Right ventricle myocardium inferior (tissue), 1 donor: Measurements from ENCODE around the gene OLA1. TPM values are rescaled to one million over a fixed set of nuclear protein-coding genes. Genes with fewer than 3 reads are reported as not detected.

Experiments used
- ATAC-seq: fragments of 200-7000 bp; cut with Tn5 transposase; one replicate; pipeline ENCODE4 v1.9.1; 2020; ENCODE audit warnings: mild to moderate bottlenecking, moderate library complexity
- DNase-seq: peaks from one replicate; pipeline ENCODE4 v3.0.0; 2021; ENCODE audit errors: missing footprints
- intact Hi-C: fragments of 100-400 bp; cut with DNase I; formaldehyde crosslinking; loops from one replicate; pipeline ENCODE4 v1.11.0; 2022
- total RNA-seq: library from RNA; stranded (reverse); fragmentation: NEBNext Ultra II Directional; extraction: Animal tissue kit (Norgen Biotek cat#: 25700); gene quantifications from one replicate; pipeline ENCODE4 v1.2.1, GENCODE V29; 2021
- donor health status: DM: no; HTN: yes; CAD: no; lungs with severe emphysema.

The OLA1 gene
- total RNA-seq, 1 donor from 2014 or later = 75.5 TPM

DNA sequence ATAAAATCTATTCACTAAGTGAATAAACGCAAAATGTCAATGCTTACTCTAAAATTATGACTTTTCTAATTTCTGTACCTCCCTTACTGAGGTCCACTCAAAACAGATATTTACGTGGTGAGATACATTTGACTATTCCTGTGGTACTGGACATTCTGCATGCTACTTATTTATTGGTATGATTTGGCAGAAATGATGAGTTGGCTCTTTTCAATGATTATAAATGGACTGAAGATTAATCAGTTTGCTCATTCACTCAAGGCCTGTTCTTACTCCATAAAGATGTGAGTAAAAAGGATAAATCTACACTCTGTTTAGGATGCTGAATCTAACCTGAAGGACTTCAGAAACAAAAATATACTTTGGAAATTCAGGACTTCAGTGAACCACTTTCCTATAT is 98.8 kb downstream of the OLA1 start:
- intact Hi-C loops = no loop called here
- no peak for ATAC-seq
- DNase-seq = no peak

DNA sequence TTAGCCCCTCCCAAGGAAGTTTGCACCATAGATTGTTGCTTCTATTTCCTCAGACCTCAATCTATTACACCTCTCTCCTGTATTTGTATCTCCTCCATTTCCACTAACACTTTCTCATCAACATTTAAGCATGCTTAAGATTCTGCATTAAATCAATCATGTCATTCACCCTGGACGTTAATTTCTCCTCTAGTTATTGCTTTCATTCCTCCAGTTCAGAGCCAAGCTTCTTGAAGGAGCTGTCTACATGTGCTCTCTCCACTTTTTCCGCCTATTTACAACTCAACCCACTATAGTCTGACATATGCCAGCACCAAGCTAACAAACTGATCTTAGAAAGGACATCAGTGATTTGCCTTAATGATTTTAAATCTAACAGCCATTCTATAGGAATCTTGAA is 99.5 kb downstream of the OLA1 start:
- ATAC-seq (no peak), DNase-seq (no peak)
- intact Hi-C loops = no loop called here

DNA sequence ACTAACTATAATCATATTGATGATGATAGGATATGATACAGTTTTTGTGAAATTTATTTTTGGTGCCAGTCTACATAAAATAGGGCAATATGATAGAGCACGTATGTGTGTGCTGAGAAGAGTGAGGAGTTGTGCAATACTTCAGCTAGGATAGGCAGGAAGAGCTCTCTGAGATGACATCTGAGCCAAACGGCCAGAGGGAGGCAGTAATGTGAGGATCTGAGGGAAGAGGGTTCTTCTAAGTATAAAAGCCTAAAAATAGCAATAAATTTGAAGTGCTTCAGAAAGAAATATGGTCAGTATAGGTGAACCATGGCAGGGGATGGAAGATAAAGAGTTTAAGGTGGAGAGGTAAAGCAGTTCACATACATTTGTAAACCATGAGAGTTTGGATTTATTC is 102.5 kb downstream of the OLA1 start:
- DNase-seq (no peak), ATAC-seq (no peak)
- intact Hi-C loops = no loop called here

DNA sequence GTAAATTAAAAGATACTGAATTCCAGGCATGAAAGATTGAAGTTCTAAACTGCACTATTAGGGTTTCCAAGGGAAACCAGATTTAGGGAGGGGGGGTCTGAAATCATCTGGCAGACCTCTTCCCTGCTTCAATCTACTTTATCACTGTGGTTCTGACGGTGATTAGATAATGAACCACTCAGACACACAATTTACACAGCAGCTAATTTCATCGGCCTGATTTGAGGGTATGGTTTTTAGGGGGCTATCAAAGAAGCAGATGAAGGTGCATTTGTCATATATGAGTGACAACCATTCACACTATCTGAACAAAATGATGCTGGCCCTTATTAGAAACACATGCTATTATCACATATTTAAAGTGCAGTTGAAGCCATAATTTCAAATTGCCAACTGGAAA is 106.0 kb downstream of the OLA1 start:
- intact Hi-C loops = no loop called here
- ATAC-seq (no peak), DNase-seq (no peak)

DNA sequence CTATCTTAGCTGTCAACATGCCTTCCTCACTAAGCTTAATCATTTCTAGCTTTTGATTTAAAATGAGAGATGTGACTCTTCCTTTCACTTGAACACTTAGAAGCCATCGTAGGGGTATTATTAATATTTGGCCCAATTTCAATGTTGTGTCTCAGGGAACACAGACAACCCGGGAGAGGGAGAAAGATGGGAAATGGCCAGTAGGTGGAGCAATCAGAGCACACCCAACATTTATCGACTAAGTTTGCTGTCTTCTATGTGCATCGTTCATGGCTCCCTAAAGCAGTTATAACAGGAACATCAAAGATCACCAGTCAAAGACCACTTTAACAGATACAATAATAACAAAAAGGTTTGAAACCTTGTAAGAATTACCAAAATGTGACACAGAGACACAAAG is 110.2 kb downstream of the OLA1 start:
- DNase-seq = no peak
- ATAC-seq = no peak
- intact Hi-C loops = no loop called here

DNA sequence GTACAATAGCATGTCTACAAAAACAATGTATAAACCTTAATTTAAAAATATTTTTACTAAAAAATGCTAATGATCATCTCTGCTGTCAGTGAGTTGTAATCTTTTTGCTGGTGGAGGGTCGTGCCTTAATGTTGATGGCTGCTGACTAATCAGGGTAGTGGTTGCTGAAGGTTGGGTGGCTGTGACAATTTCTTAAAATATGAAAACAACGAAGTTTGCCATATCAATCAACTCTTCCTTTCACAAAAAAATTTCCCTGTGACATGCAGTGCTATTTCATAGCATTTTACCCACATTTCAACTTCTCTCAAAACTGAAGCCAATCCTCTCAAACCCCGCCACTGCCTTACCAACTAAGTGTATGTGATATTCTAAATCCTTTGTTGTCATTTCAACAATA is 112.4 kb downstream of the OLA1 start:
- ATAC-seq = no peak
- intact Hi-C loops = no loop called here
- DNase-seq = no peak

DNA sequence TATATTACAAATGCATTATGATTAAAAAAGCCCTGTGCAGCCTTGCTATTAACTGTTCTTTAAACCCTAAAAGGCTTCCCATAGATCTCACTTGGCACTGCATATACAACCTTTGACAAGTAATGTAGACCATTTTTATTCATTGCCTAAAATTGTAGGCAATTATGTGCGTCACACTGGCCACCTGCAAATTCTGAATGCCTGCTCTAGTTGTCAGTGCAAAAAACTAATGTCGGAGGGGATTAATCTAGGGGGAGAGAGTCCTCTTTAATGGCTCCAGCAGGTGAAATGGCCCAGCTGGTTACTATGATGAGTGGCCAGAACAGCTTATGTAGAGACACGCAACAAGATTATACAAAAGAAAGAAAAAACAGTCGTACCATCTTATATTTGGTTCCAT is 123.2 kb downstream of the OLA1 start:
- no peak for DNase-seq
- no peak for ATAC-seq
- intact Hi-C loops = no loop called here

DNA sequence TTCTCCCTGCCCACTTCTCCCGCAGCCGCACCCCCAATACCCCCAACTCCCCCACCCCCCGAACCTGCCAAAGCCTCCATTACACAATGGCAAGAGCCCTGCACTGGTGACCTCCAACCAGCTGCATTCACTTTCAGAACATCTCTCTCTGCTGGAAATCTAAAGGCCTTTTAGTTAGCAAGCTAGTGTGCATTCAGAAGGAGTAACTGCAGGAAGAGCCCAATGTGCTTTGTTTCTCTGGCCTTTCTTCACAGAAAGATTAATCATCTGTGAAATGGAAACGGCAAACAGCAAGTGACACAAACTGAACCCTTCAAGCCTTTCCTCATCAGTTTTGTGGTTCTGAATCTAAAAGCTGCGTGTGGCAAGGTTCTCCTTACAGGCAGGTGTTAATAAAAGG is 124.2 kb downstream of the OLA1 start:
- DNase-seq (no peak), ATAC-seq (no peak)

DNA sequence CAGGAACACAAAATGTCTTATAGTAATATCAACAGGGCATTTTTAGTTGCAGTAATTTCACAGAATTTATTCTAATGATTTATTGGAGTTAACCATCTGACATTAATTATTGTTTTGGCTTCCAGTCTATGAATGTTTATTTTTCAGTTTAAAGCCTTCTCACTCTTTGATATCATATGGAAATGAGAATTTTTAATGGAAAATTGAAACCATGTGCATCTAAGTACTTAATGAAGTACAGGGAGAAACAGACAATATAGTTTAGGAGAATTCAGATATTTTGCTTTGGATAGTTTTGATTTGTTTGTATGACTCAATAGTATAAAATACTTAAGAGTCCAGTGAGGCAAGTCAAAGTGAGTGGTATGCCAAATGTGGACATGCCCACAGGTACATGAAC is 126.1 kb downstream of the OLA1 start:
- intact Hi-C loops = no loop called here
- ATAC-seq (no peak), DNase-seq (no peak)

More for the DNA sequence above, 124.2 kb downstream of the OLA1 start:
- intact Hi-C loops = no loop called here

DNA sequence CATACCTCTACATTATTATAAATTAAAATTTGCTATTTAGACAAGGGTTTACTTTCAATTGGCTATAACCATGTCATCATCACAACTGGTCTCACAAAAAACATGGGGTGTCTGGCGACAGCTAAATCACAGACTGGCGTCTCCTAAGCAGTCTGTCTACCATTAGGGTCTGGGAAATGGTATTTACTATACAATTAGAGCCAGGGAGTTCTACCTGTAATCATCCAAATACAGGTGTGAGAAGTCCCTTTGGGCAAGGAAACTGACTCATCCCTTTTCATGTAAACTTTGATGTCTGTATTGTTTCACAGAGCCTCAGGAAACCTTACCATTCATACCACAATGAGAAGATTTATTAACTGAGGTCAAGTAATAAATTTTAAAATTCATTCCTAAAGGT is 126.7 kb downstream of the OLA1 start:
- intact Hi-C loops = no loop called here
- DNase-seq (no peak), ATAC-seq (no peak)

DNA sequence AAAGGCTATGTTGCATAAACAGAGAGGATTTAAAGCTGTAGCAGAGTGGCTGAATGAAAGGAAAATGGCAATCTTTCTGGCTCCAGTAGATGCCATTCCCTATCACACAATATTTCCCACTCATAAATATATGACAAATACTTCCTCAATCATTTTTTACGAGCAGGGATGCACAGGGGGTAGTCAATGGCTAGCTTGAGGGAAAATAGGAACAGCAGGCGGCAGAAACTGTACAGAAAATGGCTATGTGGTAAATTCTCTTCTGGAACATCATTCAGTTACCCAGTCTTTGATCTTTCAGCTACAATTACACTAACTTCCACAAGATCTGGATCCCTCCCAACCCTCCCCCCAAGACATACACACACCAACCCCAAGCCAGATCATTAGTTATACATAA is 127.2 kb downstream of the OLA1 start:
- DNase-seq (no peak), ATAC-seq (no peak)
- intact Hi-C loops = no loop called here

DNA sequence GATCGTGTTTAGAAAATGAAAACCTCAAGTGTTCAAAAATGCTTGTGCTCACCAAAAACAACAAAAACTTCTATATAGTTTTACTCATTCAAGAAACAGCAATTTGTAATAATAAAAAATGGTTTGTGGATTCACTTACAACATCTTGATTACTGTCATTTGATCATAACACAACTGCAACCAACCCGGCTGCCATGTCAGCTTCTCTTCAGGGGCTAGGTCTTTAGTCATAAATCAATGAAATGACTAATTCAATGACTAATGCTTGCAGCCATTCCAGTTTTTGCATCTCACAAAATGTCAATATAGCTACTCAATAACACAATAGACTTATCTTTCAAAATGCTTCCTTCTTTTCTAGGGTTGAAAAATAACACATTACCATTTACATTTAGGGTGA is 128.0 kb downstream of the OLA1 start:
- intact Hi-C loops = no loop called here
- DNase-seq = no peak
- no peak for ATAC-seq

DNA sequence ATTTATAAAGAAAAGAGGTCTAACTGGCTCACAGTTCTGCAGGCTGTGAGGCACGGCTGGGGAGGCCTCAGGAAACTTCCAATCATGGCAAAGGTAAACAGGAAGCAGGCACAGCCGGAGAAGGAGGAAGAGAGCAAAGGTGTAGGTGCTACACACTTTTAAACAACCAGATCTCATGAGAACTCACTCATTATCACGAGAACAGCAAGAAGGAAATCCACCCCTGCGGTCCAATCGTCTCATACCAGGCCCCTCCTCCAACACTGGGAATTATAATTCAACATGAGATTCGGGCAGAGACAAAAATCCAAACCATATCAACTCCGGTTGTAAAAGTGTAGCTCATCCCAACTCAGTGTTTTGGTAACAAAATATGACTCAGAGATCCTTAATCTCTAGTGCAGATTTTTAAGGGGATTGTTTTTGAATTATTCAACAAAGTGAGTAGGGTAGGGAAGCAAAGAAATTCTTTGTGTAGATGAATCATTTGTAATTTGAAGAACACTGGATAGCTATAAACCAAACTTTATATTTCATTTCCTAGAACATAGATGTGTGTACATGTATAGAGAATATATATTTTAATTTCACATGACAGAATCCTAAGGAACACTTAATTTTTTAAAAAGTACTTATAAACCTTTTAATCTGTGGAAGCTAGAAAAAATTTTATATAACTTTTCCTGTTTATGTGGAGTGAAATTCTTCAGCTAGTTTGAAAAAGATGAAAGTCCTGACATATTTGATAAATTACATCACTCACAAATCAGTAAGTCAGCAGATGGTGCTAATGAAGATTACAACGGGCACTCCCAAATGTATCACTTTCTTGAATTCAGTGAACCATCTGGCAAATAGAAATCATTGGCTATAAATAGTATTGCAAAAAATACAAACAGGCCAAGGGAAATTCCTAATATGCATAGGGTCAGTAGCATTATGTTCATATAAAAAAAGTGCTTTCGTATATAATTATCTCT is 130.1 kb downstream of the OLA1 start:
- ATAC-seq (no peak), DNase-seq (no peak)
- intact Hi-C loops = no loop called here

DNA sequence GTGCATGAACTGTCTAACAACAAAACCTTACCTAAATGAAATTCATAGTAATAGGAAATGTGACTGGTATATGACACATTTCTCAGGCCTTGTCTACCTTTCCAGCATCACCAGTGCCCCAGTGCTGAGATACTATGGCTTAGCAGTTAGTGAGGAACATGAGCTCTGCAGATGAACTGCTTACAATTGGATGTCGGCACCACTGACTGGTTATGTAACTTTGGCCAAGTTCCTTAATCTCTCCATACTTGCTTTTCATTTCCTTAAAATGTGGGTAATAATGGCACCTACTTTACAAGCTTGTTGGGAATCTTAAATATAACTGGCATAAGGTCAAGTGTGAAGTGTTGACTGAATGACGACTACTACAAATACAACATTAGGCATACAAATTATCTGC is 136.3 kb downstream of the OLA1 start:
- intact Hi-C loops = no loop called here
- no peak for DNase-seq
- no peak for ATAC-seq

DNA sequence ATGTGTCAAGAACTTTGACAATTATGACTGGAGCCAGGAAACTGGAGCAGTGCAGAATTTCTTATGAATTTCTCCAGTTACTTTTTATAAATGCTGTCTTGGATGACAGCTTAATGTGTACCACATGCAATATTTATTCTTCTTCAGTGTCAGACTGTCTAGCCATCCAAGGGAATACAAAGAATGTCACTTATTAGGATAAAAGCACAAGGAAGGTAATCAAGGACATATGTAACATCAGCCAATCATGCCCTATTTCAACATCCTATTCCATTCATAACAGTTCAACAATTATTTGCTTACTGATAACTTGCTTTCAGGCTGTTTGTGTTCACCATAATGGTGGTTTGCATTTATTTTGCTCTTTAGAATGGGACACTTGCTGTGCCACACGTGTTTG is 139.8 kb downstream of the OLA1 start:
- no peak for ATAC-seq
- no peak for DNase-seq
- intact Hi-C loops = no loop called here

DNA sequence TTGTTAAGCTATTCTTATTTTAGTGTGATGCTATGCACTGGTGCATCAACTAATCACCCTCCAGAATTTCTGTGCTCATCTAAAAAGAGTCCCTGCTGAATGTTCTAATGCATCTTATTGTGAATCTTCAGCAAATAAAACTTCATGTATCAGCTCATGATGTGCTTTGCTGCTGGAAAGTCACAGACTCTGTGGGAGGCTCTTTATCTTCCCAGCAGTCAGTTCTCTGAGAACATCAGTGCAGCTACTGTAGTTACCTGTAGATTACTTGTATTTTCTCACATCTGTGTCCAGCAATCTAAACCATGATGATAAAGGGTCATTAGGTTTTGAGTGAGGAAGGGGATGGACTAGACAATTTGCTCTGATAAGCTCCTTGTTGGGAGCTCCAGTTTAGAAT is 141.6 kb downstream of the OLA1 start:
- intact Hi-C loops = no loop called here
- ATAC-seq = no peak

DNA sequence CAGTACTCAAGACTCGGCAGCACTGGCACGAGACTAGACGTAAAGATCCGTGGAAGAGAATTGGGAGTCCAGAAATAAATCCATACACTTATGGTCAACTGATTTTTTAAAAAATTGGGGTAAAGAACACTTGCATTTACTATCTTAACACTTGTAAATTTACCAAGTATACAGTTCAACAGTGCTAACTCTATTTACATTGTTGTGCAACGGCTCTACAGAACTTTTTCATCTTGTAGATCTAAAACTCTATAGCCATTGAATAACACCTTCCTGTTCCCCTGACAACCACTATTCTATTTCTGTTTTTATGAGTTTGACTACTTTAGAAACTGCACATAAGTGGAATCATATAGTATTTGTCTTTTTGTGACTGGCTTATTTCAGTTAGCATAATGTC is 153.8 kb downstream of the OLA1 start:
- intact Hi-C loops = no loop called here
- no peak for DNase-seq
- ATAC-seq = no peak

More for the DNA sequence above, 141.6 kb downstream of the OLA1 start:
- DNase-seq = no peak

DNA sequence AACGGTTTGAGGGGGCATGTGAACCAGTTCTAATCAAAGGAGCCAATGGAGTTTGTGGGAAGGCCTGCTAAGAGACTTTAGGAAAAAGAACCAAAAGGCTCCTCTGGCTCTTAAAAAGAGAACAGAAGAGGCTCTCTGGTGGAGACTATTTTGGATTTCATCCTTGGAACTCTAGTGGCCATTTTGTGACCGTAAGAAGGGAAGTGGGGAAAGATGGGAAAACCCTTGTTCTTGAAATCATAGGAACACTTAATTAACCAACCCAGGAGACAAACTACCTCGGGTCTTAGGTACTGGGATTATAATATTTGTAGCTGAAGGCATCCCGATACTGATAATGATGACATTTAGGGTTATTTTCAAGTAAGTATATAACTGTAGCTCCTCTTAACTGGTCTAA is 157.9 kb downstream of the OLA1 start:
- no peak for DNase-seq
- ATAC-seq = no peak
- intact Hi-C loops = no loop called here

DNA sequence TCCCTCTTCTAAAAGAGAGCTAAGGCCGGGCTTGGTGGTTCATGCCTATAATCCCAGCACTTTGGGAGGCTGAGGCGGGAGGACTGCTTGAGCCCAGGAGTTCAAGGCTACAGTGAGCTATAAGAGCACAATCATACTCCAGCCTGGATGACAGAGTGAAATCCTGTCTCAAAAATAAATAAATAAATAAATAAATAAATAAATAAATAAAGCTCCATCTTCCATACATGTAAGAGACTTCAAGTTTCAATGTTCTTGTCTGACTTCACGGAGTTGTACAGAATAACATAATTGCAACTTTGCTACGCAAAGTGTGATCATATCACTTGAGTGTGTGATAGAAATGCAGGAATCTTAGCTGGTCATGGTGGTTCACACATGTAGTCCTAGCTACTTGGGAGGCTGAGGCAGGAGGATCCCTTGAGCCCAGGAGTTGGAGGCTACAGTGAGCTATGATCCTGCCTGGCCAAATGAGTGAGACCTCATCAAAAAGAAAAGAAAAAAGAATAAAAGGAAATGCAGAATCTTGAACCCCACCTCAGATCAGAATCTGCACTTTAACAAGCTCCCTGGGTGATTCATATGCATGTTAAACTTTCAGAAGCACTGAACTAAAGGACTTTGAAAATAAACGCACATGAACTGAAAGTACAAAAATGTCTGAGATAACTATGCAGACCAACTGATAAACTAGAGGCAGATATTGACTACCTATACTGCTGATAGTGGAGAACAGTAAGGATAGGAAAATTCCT is 159.4 kb downstream of the OLA1 start:
- intact Hi-C loops = no loop called here
- ATAC-seq = no peak
- DNase-seq = no peak

DNA sequence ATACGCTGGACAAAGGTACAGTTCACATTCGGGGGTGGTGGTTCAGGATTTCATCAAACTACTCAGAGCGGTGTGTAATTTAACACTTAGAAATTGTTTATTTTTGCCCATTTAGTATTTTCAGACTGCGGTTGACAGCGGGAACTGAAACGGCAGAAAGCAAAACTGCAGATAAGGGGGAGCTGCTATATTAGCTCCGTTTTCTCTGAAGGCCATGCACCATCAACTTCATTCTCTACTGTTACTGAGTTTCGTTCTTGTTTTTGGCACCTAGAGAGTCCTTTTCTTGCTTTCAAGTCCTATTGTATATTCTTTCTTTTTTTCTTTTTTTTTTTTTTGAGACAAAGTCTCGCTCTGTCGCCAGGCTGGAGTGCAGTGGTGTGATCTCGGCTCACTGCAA is 161.6 kb downstream of the OLA1 start:
- intact Hi-C loops = no loop called here
- ATAC-seq = no peak
- DNase-seq = no peak
